GM20000 (cell line): ENCODE results near the gene TBC1D30.
A peak's percentile ranks its signal among the peaks of the same experiment; 100 is the strongest.

ENCODE experiments used
- DNase-seq: peaks from one replicate; pipeline ENCODE4 v3.0.0; 2012; ENCODE audit warnings: low spot score
- CTCF ChIP-seq: IDR thresholded peaks from 2 replicates; pipeline ENCODE4 v1.5.1; 2012; ENCODE audit warnings: mild to moderate bottlenecking, control low read depth; ENCODE audit errors: extremely low read depth, missing control alignments

The TBC1D30 gene

DNA sequence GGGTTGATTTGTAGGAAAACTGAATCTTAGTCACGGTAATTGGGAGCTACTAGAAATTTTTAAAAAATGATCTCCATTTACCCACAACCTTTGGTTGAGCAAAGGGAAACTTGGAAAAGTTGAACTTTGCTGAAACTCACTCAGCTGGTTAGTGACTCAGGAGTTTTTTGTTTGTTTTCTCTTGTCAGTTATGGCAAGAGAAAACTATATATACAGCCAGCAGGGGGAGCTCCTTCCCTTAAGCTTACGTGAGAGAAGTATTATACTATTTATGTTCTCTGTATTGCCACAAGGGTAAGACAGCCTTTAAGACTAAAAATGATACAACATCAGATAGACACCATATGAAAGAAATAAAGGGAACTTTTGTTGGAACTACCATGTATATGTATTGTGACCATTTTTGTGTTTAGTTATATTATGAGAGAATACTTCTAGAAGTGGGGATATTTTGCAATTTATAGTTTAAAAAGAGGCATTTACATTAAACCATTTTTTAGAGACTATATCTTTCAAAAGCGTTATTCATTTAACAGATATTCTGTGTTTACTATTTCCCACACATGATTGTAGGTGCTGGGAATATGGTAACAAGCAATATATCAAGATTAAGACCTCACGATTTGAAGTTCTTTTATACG is 28.1 kb upstream of the TBC1D30 start:
- TF ChIP-seq CTCF = peak; percentile 45
- DNase-seq = peak; percentile 65

- no peak for DNase-seq
- TF ChIP-seq CTCF = no peak
Observed at GRCh38 chr12:64797156-64797555, 27.3 kb upstream of the TBC1D30 start.

DNA sequence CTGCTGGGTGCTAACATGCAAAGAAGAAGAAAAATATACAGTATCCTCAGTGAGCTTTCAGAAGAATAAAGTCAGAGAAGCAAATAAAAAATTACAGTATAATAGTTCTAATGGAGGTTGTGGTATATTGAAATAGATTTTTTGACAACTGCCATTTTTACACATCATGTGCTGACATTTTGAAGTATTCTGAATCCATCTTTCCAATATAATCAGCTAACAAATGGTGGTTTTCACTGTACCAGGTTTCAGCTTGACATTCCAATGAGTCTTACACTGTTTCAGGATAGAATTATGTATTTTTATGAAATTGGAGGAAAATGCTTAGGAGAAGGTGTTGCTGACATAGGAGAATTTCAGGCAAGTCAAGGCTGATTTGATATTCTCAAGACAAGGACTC is 26.3 kb upstream of the TBC1D30 start:
- no peak for TF ChIP-seq CTCF

DNA sequence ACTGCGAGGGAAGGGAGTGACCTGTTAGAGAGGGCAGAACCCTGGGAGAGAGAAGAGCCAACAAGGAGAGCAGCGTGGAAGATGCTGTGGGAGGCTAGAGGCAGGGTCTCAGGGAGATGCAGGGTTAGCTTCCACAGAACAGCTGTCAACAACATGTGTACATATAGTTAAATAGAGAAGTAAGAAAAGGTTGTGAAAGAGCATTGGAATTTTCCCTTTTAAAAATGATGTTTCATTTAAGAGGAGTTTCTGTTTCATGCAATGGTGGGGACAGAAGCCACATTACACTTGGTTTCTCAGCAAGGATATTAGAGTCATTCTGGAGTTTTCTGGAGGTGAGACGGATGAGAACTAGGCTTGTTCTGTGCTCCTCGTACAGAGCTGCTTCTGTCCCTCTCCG is 23.8 kb upstream of the TBC1D30 start:
- TF ChIP-seq CTCF = no peak
- peak; percentile 20 for DNase-seq

More for the DNA sequence above, 26.3 kb upstream of the TBC1D30 start:
- DNase-seq = no peak

GRCh38 chr12:64801381-64801780 is 23.1 kb upstream of the TBC1D30 start:
- DNase-seq = no peak
- TF ChIP-seq CTCF = no peak

GRCh38 chr12:64802180-64802775 is 22.2 kb upstream of the TBC1D30 start:
- peak; percentile 74 for DNase-seq
- TF ChIP-seq CTCF = peak; percentile 69

DNA sequence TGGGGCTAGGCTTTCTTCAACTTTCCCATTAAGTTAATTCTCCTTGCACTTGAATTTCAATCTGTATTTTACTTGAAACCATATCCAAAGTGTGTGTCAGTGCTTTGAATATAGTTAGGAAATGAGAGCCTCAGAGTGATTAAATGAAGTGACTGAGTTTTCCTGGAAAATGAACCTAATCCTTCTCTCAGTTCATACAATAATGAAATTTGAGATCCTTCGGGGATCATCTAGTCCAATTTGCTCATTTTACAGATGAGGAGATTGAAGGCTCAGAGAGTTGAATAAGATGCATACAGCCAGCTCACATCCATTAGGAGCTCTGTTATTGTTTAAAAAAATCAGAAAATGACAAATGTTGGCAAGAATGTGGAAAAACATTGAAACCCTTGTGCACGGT is 18.3 kb upstream of the TBC1D30 start:
- no peak for TF ChIP-seq CTCF
- no peak for DNase-seq
